C4-2B (cell line): Measurements from ENCODE around the gene OPCML.

Experiments
- H3K27ac ChIP-seq: fragments of 450-650 bp; 2 replicates; pipeline ENCODE4 v1.5.1; 2017
- ZFX ChIP-seq: fragments of 450-650 bp; IDR thresholded peaks from 2 replicates; pipeline ENCODE4 v1.6.1; 2017
- TF ChIP-seq, protein P1 (sequence below): fragments of 450-650 bp; conservative IDR thresholded peaks from 2 replicates; pipeline ENCODE4 v1.5.1; 2017; ENCODE audit warnings: mild to moderate bottlenecking

Gene OPCML

DNA sequence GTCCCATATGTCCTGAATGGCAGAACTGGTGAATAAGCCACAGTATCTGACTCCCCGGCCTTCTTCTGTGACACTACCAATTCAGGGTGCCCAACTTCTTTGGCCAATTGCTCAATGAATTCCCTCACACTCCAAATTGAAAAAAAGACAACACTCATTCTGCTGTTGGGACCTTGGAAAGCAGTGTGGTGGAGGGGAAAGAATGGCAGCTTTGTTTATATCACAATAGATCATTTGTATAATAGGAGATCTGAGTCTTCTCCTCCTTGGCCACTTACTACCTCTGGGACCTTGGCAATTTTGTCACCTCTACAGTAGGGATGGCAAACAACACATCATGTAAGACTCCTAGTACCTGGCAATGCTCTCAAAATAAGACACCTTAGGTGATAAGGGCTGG, 64.6 kb downstream of the OPCML start:
- no peak overlapping the region for H3K27ac ChIP-seq
- no peak for TF ChIP-seq ZFX
- TF ChIP-seq, protein P1, sequence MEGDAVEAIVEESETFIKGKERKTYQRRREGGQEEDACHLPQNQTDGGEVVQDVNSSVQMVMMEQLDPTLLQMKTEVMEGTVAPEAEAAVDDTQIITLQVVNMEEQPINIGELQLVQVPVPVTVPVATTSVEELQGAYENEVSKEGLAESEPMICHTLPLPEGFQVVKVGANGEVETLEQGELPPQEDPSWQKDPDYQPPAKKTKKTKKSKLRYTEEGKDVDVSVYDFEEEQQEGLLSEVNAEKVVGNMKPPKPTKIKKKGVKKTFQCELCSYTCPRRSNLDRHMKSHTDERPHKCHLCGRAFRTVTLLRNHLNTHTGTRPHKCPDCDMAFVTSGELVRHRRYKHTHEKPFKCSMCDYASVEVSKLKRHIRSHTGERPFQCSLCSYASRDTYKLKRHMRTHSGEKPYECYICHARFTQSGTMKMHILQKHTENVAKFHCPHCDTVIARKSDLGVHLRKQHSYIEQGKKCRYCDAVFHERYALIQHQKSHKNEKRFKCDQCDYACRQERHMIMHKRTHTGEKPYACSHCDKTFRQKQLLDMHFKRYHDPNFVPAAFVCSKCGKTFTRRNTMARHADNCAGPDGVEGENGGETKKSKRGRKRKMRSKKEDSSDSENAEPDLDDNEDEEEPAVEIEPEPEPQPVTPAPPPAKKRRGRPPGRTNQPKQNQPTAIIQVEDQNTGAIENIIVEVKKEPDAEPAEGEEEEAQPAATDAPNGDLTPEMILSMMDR = no peak

- no peak overlapping the region for H3K27ac ChIP-seq
- no peak for TF ChIP-seq ZFX
- TF ChIP-seq, protein P1 = no peak
Measured at GRCh38 chr11:133443206-133443747, 89.0 kb downstream of the OPCML start.

DNA sequence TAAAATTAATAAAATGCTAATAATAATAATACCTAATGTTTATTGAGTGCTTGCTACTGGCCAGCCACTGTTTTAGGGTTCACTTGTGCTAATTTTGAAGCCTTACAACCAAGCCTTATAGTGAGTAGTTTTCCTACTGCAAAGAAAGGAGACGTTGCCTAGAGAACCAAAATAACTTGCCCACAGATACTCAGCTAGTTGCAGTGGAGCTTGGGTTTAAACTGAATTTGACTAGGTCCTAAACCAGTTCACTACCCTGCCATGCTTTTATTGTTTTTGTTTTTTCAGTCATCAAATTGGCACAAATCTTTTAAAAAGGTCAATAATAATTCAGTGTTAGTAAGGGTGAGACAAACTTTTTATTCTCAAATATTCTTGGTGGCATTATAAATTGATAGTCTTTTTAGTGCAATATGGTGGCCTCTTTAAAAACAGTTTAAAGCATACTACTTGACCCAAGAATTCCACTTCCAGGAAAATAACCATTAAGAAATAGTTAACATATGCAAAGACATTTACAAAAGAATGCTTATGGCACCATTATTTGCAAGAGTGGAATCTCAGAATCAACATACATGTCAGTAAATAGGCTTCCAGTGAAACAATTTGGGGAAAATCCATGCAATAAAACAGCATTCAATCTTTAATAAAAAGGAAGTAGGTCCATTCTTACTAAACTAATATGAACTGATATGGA, 90.2 kb downstream of the OPCML start:
- H3K27ac ChIP-seq = no peak overlapping the region
- TF ChIP-seq, protein P1 = no peak
- no peak for TF ChIP-seq ZFX

DNA sequence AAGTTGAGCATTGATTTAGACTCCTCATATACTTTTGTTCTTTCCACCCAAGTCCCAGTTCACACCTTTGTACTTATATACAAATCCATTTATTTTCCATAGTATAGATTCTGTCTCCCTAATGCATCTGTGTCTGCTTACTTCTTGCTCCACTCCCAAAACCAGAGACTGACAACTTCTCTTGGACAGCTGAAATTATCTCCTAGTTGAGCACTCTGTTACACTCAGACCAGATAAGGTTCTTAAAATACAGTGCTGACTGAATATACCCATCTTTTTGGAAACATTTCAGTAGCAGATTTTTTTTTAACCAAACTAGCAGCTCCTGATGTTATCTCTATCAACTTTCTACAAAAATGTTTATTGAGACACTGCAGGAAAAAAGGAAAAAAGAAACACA, 106.3 kb downstream of the OPCML start:
- H3K27ac ChIP-seq = no peak overlapping the region
- TF ChIP-seq ZFX = no peak
- TF ChIP-seq, protein P1 = no peak

DNA sequence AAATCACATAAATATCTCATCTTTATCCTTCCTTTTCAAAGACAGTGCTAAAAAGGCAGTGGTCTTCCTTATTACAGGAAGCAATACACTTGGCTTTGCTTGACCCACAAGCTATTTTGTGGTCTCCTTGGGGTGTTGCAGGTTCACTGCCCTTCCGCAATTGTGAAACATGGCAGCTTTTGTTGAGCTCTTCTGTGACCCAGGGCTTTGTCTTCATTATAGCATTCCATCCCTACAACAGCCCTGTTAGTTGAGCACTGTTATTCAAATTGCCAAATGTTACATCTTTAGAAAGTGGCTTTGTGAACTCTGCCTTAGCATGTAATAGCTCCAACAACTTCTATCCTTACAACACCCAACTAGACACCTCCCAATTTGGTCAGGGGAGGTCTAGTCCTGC, 107.1 kb downstream of the OPCML start:
- no peak for TF ChIP-seq ZFX
- TF ChIP-seq, protein P1 = no peak
- no peak overlapping the region for H3K27ac ChIP-seq

DNA sequence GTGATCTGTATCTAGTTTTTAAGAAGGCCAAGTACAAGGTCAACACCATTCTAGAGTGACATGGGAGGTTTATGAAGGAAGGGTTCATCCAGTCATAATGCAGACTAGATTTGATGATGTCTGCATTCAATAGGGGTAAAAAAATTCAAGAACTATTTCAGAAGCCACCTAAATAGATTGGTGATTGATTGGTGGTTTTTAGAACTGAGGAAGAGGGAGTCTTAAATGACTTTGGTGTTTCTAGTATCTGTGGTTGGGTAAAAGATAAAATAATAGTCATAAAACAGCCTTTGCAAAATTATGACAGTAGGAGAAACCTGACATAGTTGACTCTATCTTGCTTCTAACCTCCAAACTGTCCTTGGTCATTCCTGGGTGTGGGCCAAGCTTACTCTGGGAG, 114.1 kb downstream of the OPCML start:
- no peak overlapping the region for H3K27ac ChIP-seq
- TF ChIP-seq, protein P1 = no peak
- TF ChIP-seq ZFX = no peak

DNA sequence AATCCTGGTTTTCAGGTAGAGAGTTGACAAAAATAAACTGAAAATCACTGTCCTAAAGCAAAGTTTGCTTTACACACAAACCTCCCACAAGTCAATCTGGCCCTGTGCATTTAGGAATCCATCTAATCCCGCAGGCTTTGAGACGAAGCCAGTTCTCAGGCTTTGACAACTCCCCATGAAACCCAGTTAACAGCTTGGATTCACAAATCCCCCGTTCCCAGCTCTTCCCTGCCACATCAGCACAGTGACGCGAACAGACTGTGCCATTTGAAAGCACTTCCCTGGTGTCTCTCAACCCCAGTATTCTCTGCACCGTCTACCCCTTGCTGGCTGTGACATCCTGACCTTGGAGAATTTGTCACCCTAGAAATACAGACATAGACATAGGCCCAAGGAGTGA, 117.8 kb downstream of the OPCML start:
- TF ChIP-seq ZFX = no peak
- TF ChIP-seq, protein P1 = no peak
- H3K27ac ChIP-seq = no peak overlapping the region
